Ramos (cell line): ENCODE measurements around the gene PHACTR4.
"Not testable (repeated sequence)": the region's sequence is repeated elsewhere in the genome, so short reads cannot be mapped to it uniquely, and the experiment has no call there.

Experiments
- in situ Hi-C: fragments of 300-500 bp; cut with MboI; formaldehyde crosslinking; loops from one replicate; pipeline ENCODE4 v1.14.3; 2022; ENCODE audit warnings: low sequenced_read_pairs; ENCODE audit not compliant: unreplicated experiment

PHACTR4 gene

DNA sequence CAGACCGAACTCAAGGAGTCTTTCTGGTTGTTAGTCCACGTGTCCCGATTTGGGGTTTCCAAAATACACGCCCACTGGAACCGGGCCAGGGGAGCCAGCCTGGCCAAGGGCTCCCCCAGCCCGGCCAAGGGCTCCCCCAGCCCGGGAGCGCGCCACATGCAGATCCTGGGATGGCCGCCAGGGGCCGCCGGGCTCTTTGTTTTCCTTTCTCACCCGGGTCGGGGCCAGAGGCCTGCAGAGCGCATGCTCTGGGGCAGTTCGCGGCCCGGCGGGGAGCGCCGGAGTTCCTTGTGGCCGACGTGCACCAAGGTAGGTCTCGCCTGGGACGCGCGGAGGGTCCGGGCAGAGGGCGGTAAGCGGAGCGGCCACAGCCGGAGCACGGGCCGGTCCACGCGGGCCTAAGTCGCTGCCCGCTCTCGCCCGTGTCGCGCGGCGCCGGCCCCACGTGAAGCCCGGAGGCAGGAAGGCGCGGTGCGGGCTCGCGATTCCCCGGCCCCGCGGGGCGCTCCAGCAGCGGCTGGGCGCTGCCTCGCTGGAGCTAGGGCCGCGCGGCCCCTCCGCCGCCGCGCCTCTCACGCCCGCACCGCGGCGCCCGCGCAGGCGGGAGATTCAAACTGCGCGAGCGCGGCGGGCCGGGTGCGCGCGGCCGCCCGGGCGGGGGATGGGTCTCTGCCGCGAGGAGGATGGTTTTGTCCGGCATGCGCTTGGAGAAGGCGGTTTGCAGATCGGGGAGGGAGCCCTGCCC, 148.6 kb downstream of the PHACTR4 start:
- in situ Hi-C loops, result no loop called here

- in situ Hi-C loops, result no loop called here
These were observed 149.3 kb downstream of the PHACTR4 start for GRCh38 chr1:28518745-28519341.

DNA sequence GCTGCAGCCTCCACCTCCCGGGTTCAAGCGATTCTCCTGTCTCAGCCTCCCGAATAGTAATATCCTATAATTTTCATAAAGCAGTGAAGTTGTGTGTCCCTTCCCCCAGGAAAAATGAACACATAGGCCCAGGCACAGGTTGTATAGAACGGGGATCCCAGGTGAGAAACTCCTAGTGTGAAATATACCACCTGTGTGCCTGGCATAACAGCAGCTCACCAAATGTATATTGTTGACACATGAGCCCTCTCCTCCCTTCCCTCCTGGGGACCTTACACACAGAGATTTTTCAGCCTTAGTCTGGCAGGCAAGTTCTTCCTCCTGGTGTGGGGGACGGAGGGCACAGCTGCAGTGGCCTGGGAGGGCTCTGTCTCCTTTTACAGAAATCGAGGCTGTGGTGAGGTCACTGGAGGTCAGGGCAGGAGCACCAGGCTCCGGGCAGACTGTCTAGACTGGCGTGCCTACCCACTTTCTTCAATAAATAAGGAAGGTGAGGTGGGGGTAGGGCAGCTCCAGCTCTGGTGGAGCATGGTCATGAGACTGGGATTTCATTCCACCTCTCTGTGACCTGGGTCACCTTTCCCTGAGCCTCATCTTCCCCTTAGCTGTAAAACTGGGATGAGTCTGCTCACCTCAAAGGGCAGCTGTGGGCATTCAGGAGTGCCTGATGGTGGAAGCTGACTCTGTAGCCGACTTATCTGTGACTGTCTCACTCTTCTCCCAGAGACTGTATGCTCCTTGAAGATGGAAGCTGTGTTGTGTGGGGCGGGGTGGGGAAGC, 150.6 kb downstream of the PHACTR4 start:
- in situ Hi-C loops, result no loop called here

GRCh38 chr1:28520796-28521195, 151.3 kb downstream of the PHACTR4 start:
- in situ Hi-C loops, result not testable (repeated sequence)

- in situ Hi-C loops, result no loop called here
These were observed 152.1 kb downstream of the PHACTR4 start for GRCh38 chr1:28521502-28522164.

GRCh38 chr1:28522537-28522936, 153.0 kb downstream of the PHACTR4 start:
- in situ Hi-C loops, result not testable (repeated sequence)

DNA sequence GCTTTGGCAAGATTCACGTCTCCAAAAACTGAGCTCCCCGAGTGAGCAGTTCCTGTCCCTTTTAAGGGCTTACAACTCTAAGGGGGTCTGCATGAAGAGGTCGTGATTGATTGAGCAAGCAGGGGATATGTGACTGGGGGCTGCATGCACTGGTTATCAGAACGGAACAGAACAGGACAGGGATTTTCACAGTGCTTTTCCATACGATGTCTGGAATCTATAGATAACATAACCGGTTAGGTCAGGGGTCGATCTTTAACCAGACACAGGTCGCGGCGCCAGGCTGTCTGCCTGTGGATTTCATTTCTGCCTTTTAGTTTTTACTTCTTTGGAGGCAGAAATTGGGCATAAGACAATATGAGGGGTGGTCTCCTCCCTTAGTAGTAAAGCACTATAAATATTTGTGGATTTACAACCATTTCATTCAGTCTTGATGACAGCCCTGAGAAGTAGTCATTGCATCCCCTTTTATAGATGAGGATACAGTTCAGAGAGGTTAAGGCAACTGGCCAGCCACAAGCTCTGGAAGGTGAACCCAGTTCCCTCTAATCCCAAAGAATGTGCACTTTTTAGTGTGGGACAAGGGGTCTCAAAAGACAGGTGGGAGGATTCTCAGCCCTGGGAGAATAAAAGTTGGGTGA, 155.6 kb downstream of the PHACTR4 start:
- in situ Hi-C loops, result not testable (repeated sequence)

GRCh38 chr1:28526886-28527285, 157.3 kb downstream of the PHACTR4 start:
- in situ Hi-C loops, result no loop called here

DNA sequence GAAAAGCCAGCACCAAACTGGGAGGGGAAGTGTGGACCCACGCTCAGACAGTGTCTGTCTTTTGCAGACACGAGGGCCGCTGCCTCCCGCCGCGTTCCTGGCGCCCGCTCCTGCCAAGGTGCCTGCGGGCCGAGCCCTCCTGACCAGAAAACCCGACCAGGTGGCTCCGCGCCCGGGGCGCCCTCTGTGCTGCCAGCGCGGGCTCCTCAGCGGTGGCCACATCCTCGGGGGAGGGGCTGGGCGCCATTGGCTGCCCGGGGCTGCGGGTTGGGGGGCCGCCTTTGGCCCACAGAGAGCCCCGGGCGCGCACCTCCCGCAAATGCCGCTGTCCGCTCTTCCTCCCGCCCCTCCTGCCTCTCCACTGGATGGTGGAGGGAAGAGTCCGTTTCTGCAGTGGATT, 160.9 kb downstream of the PHACTR4 start:
- in situ Hi-C loops, result no loop called here

- in situ Hi-C loops, result no loop called here
These were observed 165.1 kb downstream of the PHACTR4 start for GRCh38 chr1:28534671-28535070.

DNA sequence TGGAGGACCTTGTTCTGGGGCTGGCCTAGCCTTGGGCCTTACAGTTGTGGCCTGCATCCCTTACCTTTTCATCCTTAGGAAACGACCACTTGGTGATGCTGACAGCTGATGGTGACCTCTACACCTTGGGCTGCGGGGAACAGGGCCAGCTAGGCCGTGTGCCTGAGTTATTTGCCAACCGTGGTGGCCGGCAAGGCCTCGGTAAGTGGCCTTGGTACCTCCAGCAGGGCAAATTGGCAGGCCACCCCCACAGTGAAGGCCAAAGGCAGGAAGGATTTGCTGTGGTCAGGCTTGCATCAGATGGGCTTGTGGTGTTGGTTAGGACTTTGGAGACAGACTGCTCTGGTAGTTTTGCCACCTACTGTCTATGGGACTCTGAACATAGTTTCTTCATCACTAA, 165.6 kb downstream of the PHACTR4 start:
- in situ Hi-C loops, result no loop called here

GRCh38 chr1:28537457-28538199, 168.1 kb downstream of the PHACTR4 start:
- in situ Hi-C loops, result no loop called here

GRCh38 chr1:28538286-28538685, 168.7 kb downstream of the PHACTR4 start:
- in situ Hi-C loops, result no loop called here

GRCh38 chr1:28540651-28541050, 171.1 kb downstream of the PHACTR4 start:
- in situ Hi-C loops, result no loop called here

- in situ Hi-C loops, result not testable (repeated sequence)
These were observed 172.0 kb downstream of the PHACTR4 start for GRCh38 chr1:28541414-28542015.

GRCh38 chr1:28545246-28545628, 175.7 kb downstream of the PHACTR4 start:
- in situ Hi-C loops, result no loop called here

- in situ Hi-C loops, result no loop called here
These were observed 178.8 kb downstream of the PHACTR4 start for GRCh38 chr1:28548318-28548717.
